SW 1271 (cell line): ENCODE data around the gene NR2F1-AS1.

Experiments used
- DNase-seq, 2 experiments: peaks; one replicate each; lab custom pipeline; 2025; lab: John Stamatoyannopoulos, UW

NR2F1-AS1 gene

GRCh38 chr5:93603078-93603792 is 22.2 kb upstream of the NR2F1-AS1 start:
- DNase-seq, result no peak

- no peak for DNase-seq
These were observed 21.4 kb upstream of the NR2F1-AS1 start for GRCh38 chr5:93602241-93603077.

- no peak for DNase-seq
These were observed 20.8 kb upstream of the NR2F1-AS1 start for GRCh38 chr5:93601802-93602155.

GRCh38 chr5:93601071-93601801 is 20.2 kb upstream of the NR2F1-AS1 start:
- DNase-seq, result no peak

GRCh38 chr5:93600409-93601070 is 19.5 kb upstream of the NR2F1-AS1 start:
- DNase-seq, result no peak

- no peak for DNase-seq
These were observed 18.5 kb upstream of the NR2F1-AS1 start for GRCh38 chr5:93599399-93600120.

- no peak for DNase-seq
These were observed 18.0 kb upstream of the NR2F1-AS1 start for GRCh38 chr5:93599001-93599379.

- no peak for DNase-seq
These were observed 17.3 kb upstream of the NR2F1-AS1 start for GRCh38 chr5:93598091-93599000.

- no peak for DNase-seq
These were observed 15.9 kb upstream of the NR2F1-AS1 start for GRCh38 chr5:93596676-93597490.

GRCh38 chr5:93596310-93596675 is 15.3 kb upstream of the NR2F1-AS1 start:
- no peak for DNase-seq

- no peak for DNase-seq
These were observed 14.6 kb upstream of the NR2F1-AS1 start for GRCh38 chr5:93595420-93596147.

GRCh38 chr5:93594591-93595419 is 13.8 kb upstream of the NR2F1-AS1 start:
- no peak for DNase-seq

- no peak for DNase-seq
These were observed 12.6 kb upstream of the NR2F1-AS1 start for GRCh38 chr5:93593476-93594131.

- no peak for DNase-seq
These were observed 11.9 kb upstream of the NR2F1-AS1 start for GRCh38 chr5:93592883-93593282.

- no peak for DNase-seq
These were observed 10.4 kb upstream of the NR2F1-AS1 start for GRCh38 chr5:93591323-93591945.

- DNase-seq, result no peak
These were observed 9.5 kb upstream of the NR2F1-AS1 start for GRCh38 chr5:93590493-93590892.

GRCh38 chr5:93589829-93590215 is 8.8 kb upstream of the NR2F1-AS1 start:
- no peak for DNase-seq
